Prostate gland (tissue), 2 donors: ENCODE measurements around the gene NAB1.

Experiments used
- CTCF ChIP-seq, 4 experiments: fragments of 200-600 bp in 2 of 4; fragments of 450-650 bp in 2 of 4; sonication (generic) in 2 of 4; IDR thresholded peaks; 1 replicate in 3 of 4; 2 replicates in 1 of 4; pipeline ENCODE4 v1.5.1; 2016 to 2019; ENCODE audit warnings: antibody characterized with exemption in 4 of 4, mild to moderate bottlenecking in 2 of 4, moderate library complexity in 2 of 4
- POLR2A ChIP-seq: fragments of 450-650 bp; IDR thresholded peaks from one replicate; pipeline ENCODE4 v1.6.1; 2016; ENCODE audit warnings: antibody characterized with exemption, mild to moderate bottlenecking
- POLR2AphosphoS5 ChIP-seq: sonication (generic); formaldehyde crosslinking; IDR thresholded peaks from one replicate; pipeline ENCODE4 v1.6.1; 2017; ENCODE audit warnings: antibody characterized with exemption

GRCh38 chr2:190615555-190616200 lies 33.2 kb upstream of the NAB1 start:
- TF ChIP-seq CTCF (IDR thresholded peaks at IDR 0.05) (no peak), POLR2AphosphoS5 (no peak), POLR2A (no peak)
